ENCODE results near the gene P3H4.
"Not testable (repeated sequence)": the region's sequence is repeated elsewhere in the genome, so short reads cannot be mapped to it uniquely, and the experiment has no call there.

Gene P3H4

GRCh38 chr17:41837761-41838538, 26.2 kb upstream of the P3H4 start, which contains the start of gene KLHL10:
Gene KLHL10 (plus strand): TSS chr17:41837825. CDS start chr17:41837933, 108 bp downstream.
- TF ChIP-seq CTCF (IDR thresholded peaks at IDR 0.05; ENCODE audit: low read depth, low read length, missing control alignments), result no peak
- in situ Hi-C loops (cut with HindIII; ENCODE audit: low sequenced_read_pairs), result no loop called here
- no peak within 1 kb of the TSS for H3K4me3 ChIP-seq (ENCODE audit: low read depth, low read length)
- no peak for DNase-seq (ENCODE audit: low read depth)

- in situ Hi-C loops (cut with HindIII; ENCODE audit: low sequenced_read_pairs), result no loop called here
- no peak for DNase-seq (ENCODE audit: low read depth)
- TF ChIP-seq CTCF (IDR thresholded peaks at IDR 0.05; ENCODE audit: low read depth, low read length, missing control alignments), result no peak
- H3K4me3 ChIP-seq (ENCODE audit: low read depth, low read length), result peak overlapping the region; percentile 77
Observed at GRCh38 chr17:41836550-41837196, 24.9 kb upstream of the P3H4 start.

- DNase-seq (ENCODE audit: low read depth), result no peak
- peak within 1 kb of the TSS; percentile 77 for H3K4me3 ChIP-seq (ENCODE audit: low read depth, low read length)
- in situ Hi-C loops (cut with HindIII; ENCODE audit: low sequenced_read_pairs), result no loop called here
- TF ChIP-seq CTCF (IDR thresholded peaks at IDR 0.05; ENCODE audit: low read depth, low read length, missing control alignments), result no peak
Observed at GRCh38 chr17:41835800-41836549, 24.2 kb upstream of the P3H4 start, which contains the start of gene NT5C3B. Gene NT5C3B (minus strand): TSS chr17:41836232. CDS start chr17:41836193, 39 bp downstream.

GRCh38 chr17:41835214-41835799, 23.6 kb upstream of the P3H4 start:
- in situ Hi-C loops (cut with HindIII; ENCODE audit: low sequenced_read_pairs), result no loop called here
- TF ChIP-seq CTCF (IDR thresholded peaks at IDR 0.05; ENCODE audit: low read depth, low read length, missing control alignments), result no peak
- DNase-seq (ENCODE audit: low read depth), result no peak
- H3K4me3 ChIP-seq (ENCODE audit: low read depth, low read length), result peak overlapping the region; percentile 77

GRCh38 chr17:41829961-41830360, 18.2 kb upstream of the P3H4 start:
- in situ Hi-C loops (cut with HindIII; ENCODE audit: low sequenced_read_pairs); H3K4me3 ChIP-seq (ENCODE audit: low read depth, low read length); DNase-seq (ENCODE audit: low read depth): not testable (repeated sequence)

GRCh38 chr17:41825175-41825845, 13.6 kb upstream of the P3H4 start:
- H3K4me3 ChIP-seq (ENCODE audit: low read depth, low read length), result no peak overlapping the region
- no peak for TF ChIP-seq CTCF (IDR thresholded peaks at IDR 0.05; ENCODE audit: low read depth, low read length, missing control alignments)
- in situ Hi-C loops (cut with HindIII; ENCODE audit: low sequenced_read_pairs), result no loop called here
- no peak for DNase-seq (ENCODE audit: low read depth)
